HepG2 (cell line): ENCODE data around the gene EPHA10. TPM values are rescaled to one million over a fixed set of nuclear protein-coding genes. Genes with fewer than 3 reads are reported as not detected.

Source experiments
- CENPT ChIP-seq: sonication (generic); formaldehyde crosslinking; IDR thresholded peaks from 2 replicates; pipeline ENCODE4 v1.8.0; 2022; ENCODE audit warnings: low read depth, mild to moderate bottlenecking, moderate library complexity, missing genetic modification reagents
- ELF3 ChIP-seq: IDR thresholded peaks from 2 replicates; pipeline ENCODE4 v1.6.1; 2016; ENCODE audit warnings: missing genetic modification reagents, missing compliant biosample characterization
- FOSL1 ChIP-seq: sonication (generic); formaldehyde crosslinking; IDR thresholded peaks from 2 replicates; pipeline ENCODE4 v1.9.0; 2021; ENCODE audit warnings: missing genetic modification reagents, borderline replicate concordance
- HMG20B ChIP-seq: conservative IDR thresholded peaks from 2 replicates; pipeline ENCODE4 v1.6.1; 2016; ENCODE audit warnings: missing genetic modification reagents, missing compliant biosample characterization
- HMGA1 ChIP-seq: sonication (generic); formaldehyde crosslinking; conservative IDR thresholded peaks from 2 replicates; pipeline ENCODE4 v1.4.0; 2020; ENCODE audit warnings: missing genetic modification reagents
- KLF13 ChIP-seq: sonication (generic); formaldehyde crosslinking; IDR thresholded peaks from 2 replicates; pipeline ENCODE4 v1.4.0; 2020; ENCODE audit warnings: mild to moderate bottlenecking, missing genetic modification reagents
- KLF16 ChIP-seq, 2 experiments: sonication (generic) in 1 of 2; formaldehyde crosslinking in 1 of 2; IDR thresholded peaks; 2 replicates each; pipeline versions ENCODE4 v1.6.1 to v1.8.0; 2016 to 2023; ENCODE audit warnings: missing genetic modification reagents in 2 of 2, missing compliant biosample characterization in 1 of 2
- NFIB ChIP-seq: sonication (generic); formaldehyde crosslinking; IDR thresholded peaks from 2 replicates; pipeline ENCODE4 v1.9.0; 2021; ENCODE audit warnings: missing genetic modification reagents, mild to moderate bottlenecking, borderline replicate concordance
- NFYB ChIP-seq: sonication (generic); formaldehyde crosslinking; IDR thresholded peaks from 2 replicates; pipeline ENCODE4 v1.4.0; 2020; ENCODE audit warnings: missing genetic modification reagents
- RAD21 ChIP-seq: fragments of 450-650 bp; formaldehyde crosslinking; IDR thresholded peaks from 2 replicates; pipeline ENCODE4 v1.5.0; 2020; ENCODE audit warnings: mild to moderate bottlenecking
- RBM22 ChIP-seq: fragments of 200-400 bp; formaldehyde crosslinking; optimal IDR thresholded peaks from 2 replicates; pipeline ENCODE3; 2017; ENCODE audit warnings: mild to moderate bottlenecking, low read length, moderate library complexity
- REL ChIP-seq: sonication (generic); formaldehyde crosslinking; conservative IDR thresholded peaks from 2 replicates; pipeline ENCODE4 v1.8.0; 2022; ENCODE audit warnings: mild to moderate bottlenecking, missing genetic modification reagents, moderate library complexity
- SIX1 ChIP-seq: sonication (generic); formaldehyde crosslinking; IDR thresholded peaks from 2 replicates; pipeline ENCODE4 v1.4.0; 2020; ENCODE audit warnings: missing genetic modification reagents, borderline replicate concordance
- TSC22D2 ChIP-seq: sonication (generic); formaldehyde crosslinking; IDR thresholded peaks from 2 replicates; pipeline ENCODE4 v1.5.1; 2020; ENCODE audit warnings: missing genetic modification reagents, mild to moderate bottlenecking, borderline replicate concordance
- ZNF180 ChIP-seq: sonication (generic); formaldehyde crosslinking; IDR thresholded peaks from 2 replicates; pipeline ENCODE4 v1.4.0; 2020; ENCODE audit warnings: low read depth, missing genetic modification reagents, borderline replicate concordance
- ZNF207 ChIP-seq: fragments of 450-650 bp; IDR thresholded peaks from 2 replicates; pipeline ENCODE4 v1.6.1; 2016; ENCODE audit warnings: antibody characterized with exemption, borderline replicate concordance
- ZNF547 ChIP-seq: sonication (generic); formaldehyde crosslinking; IDR thresholded peaks from 2 replicates; pipeline ENCODE4 v1.5.1; 2020; ENCODE audit warnings: mild to moderate bottlenecking, missing genetic modification reagents
- ZNF557 ChIP-seq: sonication (generic); formaldehyde crosslinking; IDR thresholded peaks from 2 replicates; pipeline ENCODE4 v1.4.0; 2020; ENCODE audit warnings: missing genetic modification reagents
- ZNF713 ChIP-seq: sonication (generic); formaldehyde crosslinking; IDR thresholded peaks from 2 replicates; pipeline ENCODE4 v1.4.0; 2020; ENCODE audit warnings: mild to moderate bottlenecking, missing genetic modification reagents
- ZNF773 ChIP-seq: sonication (generic); formaldehyde crosslinking; IDR thresholded peaks from 2 replicates; pipeline ENCODE4 v1.4.0; 2020; ENCODE audit warnings: missing genetic modification reagents, borderline replicate concordance
- ZNF891 ChIP-seq: sonication (generic); formaldehyde crosslinking; IDR thresholded peaks from 2 replicates; pipeline ENCODE4 v1.5.0; 2020; ENCODE audit warnings: mild to moderate bottlenecking, missing genetic modification reagents
- polyA plus RNA-seq, 8 experiments: library from polyadenylated mRNA; depleted of rRNA in 3 of 8; stranded (reverse) in 7 of 8; unstranded in 1 of 8; fragments of >200 nt; fragmentation: Illumina TruSeq in 4 of 8; extraction: Trizol in 4 of 8; gene quantifications; 2 replicates each; pipeline versions ENCODE4 v1.2.1 to v1.2.3, GENCODE V29; 2011 to 2016; ENCODE audit warnings: low read depth in 4 of 8, missing spikeins in 1 of 8, mixed read lengths in 1 of 8; ENCODE audit not compliant: insufficient read depth in 1 of 8
- total RNA-seq, 5 experiments: library from RNA; depleted of rRNA; stranded (reverse); fragments of >200 nt; fragmentation: Illumina TruSeq; extraction: Trizol; gene quantifications; 2 replicates each; pipeline ENCODE4 v1.2.3, GENCODE V29; 2016; ENCODE audit warnings: low read depth in 1 of 5
- TF ChIP-seq, protein P1 (sequence below): sonication (generic); formaldehyde crosslinking; IDR thresholded peaks from 2 replicates; pipeline ENCODE4 v1.4.0; 2020; ENCODE audit warnings: missing genetic modification reagents
- TF ChIP-seq, protein P2 (sequence below): sonication (generic); formaldehyde crosslinking; IDR thresholded peaks from 2 replicates; pipeline ENCODE4 v1.8.0; 2022; ENCODE audit warnings: low read depth, missing genetic modification reagents
- TF ChIP-seq, protein P3 (sequence below): sonication (generic); formaldehyde crosslinking; IDR thresholded peaks from 2 replicates; pipeline ENCODE4 v1.5.1; 2020; ENCODE audit warnings: mild to moderate bottlenecking, missing genetic modification reagents, borderline replicate concordance
- TF ChIP-seq, protein P4 (sequence below): sonication (generic); formaldehyde crosslinking; IDR thresholded peaks from 2 replicates; pipeline ENCODE4 v1.4.0; 2020; ENCODE audit warnings: low read depth, mild to moderate bottlenecking, missing genetic modification reagents

EPHA10 gene
- total and polyA plus RNA-seq, 2 of the 13 experiments (the other 11 are each of a cell fraction or from before 2014, with no cell fraction given) = 0.11 to 0.58 TPM

DNA sequence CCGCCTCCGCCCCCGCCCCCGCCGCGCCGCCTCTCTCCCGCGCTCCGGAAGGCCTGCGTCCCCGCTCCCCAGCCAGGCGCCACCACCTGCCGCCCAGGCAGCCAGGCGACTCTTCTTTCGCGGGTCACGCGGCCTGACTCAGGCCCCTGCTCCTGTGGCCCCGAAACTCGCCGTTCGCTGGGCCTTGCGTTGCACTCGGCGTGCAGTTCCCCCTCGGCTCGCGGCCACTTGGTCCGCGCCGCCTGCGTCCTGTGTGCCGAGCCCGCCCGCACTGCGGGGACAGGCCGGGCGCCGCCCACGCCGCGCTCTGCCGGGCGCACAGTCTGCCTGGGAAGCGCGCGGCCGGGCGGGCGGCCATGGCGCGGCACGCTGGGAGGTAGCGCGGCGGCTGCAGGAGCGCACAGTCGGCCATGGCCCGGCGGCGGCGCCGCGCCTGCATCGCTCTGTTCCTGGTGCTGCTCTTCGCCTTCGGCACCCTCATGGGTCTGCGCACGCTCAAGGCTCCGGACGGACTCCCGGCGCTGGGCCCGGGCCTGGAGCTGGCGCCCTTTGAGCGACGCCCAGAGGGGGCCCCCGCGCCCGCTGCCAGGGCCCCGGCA lies 29.0 kb upstream of the EPHA10 start, which contains the start of gene MANEAL (continued):
- TF ChIP-seq NFIB (CRISPR knock-in tag) = no peak
- TF ChIP-seq NFYB = no peak
- TF ChIP-seq SIX1 (CRISPR knock-in tag) = no peak
- peak; percentile 27; the same call in 1 of the 2 replicates for TF ChIP-seq ZNF547 (CRISPR knock-in tag)
- no peak for TF ChIP-seq TSC22D2 (CRISPR knock-in tag)
- TF ChIP-seq ZNF773 (CRISPR knock-in tag) = 0 out of 2 replicates have a peak, but pooled peaks have one; percentile 60
- no peak for TF ChIP-seq ZNF891 (CRISPR knock-in tag)
- TF ChIP-seq HMGA1 = no peak
- TF ChIP-seq RBM22 = no peak
- TF ChIP-seq, protein P1, sequence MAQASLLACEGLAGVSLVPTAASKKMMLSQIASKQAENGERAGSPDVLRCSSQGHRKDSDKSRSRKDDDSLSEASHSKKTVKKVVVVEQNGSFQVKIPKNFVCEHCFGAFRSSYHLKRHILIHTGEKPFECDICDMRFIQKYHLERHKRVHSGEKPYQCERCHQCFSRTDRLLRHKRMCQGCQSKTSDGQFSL (CRISPR knock-in tag) = 0 out of 2 replicates have a peak, but pooled peaks have one; percentile 48
- TF ChIP-seq REL (CRISPR knock-in tag) = 0 out of 2 replicates have a peak, but pooled peaks have one; percentile 52
- 0 out of 2 replicates have a peak, but pooled peaks have one; percentile 6 for TF ChIP-seq ELF3
- no peak for TF ChIP-seq KLF13 (CRISPR knock-in tag)
- no peak for TF ChIP-seq ZNF713 (CRISPR knock-in tag)
- 0 out of 2 replicates have a peak, but pooled peaks have one; percentile 39 for TF ChIP-seq ZNF557
- TF ChIP-seq, protein P2, sequence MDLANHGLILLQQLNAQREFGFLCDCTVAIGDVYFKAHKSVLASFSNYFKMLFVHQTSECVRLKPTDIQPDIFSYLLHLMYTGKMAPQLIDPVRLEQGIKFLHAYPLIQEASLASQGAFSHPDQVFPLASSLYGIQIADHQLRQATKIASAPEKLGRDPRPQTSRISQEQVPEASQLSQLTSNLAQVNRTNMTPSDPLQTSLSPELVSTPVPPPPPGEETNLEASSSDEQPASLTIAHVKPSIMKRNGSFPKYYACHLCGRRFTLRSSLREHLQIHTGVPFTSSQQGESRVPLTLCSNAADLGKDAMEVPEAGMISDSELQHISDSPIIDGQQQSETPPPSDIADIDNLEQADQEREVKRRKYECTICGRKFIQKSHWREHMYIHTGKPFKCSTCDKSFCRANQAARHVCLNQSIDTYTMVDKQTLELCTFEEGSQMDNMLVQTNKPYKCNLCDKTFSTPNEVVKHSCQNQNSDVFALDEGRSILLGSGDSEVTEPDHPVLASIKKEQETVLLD (CRISPR knock-in tag) = peak; percentile 82
- no peak for TF ChIP-seq CENPT (CRISPR knock-in tag)
- TF ChIP-seq, protein P3, sequence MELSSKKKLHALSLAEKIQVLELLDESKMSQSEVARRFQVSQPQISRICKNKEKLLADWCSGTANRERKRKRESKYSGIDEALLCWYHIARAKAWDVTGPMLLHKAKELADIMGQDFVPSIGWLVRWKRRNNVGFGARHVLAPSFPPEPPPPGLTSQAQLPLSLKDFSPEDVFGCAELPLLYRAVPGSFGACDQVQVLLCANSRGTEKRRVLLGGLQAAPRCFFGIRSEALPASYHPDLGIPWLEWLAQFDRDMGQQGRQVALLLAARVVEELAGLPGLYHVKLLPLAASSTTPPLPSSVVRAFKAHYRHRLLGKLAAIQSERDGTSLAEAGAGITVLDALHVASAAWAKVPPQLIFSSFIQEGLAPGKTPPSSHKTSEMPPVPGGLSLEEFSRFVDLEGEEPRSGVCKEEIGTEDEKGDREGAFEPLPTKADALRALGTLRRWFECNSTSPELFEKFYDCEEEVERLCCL = no peak
- TF ChIP-seq ZNF207 = no peak
- no peak for TF ChIP-seq ZNF180 (CRISPR knock-in tag)
- no peak for TF ChIP-seq KLF16 (CRISPR knock-in tag; IDR thresholded peaks at IDR 0.05)
- no peak for TF ChIP-seq FOSL1 (CRISPR knock-in tag)
- TF ChIP-seq, protein P4, sequence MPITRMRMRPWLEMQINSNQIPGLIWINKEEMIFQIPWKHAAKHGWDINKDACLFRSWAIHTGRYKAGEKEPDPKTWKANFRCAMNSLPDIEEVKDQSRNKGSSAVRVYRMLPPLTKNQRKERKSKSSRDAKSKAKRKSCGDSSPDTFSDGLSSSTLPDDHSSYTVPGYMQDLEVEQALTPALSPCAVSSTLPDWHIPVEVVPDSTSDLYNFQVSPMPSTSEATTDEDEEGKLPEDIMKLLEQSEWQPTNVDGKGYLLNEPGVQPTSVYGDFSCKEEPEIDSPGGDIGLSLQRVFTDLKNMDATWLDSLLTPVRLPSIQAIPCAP (CRISPR knock-in tag) = no peak
- TF ChIP-seq RAD21 (CRISPR knock-in tag) = peak; percentile 48
- TF ChIP-seq HMG20B (CRISPR knock-in tag) = no peak
